Erythroblast (primary cell): Measurements from ENCODE around the gene TAF1L.

Experiments used
- GATA1 ChIP-seq: IDR thresholded peaks from 2 replicates; pipeline ENCODE4 v1.6.1; 2011; ENCODE audit warnings: low read depth, mild to moderate bottlenecking, control low read depth, low read length, moderate library complexity
- POLR2A ChIP-seq: IDR thresholded peaks from 2 replicates; pipeline ENCODE4 v1.6.1; 2011; ENCODE audit warnings: mild to moderate bottlenecking, low read length

- TF ChIP-seq POLR2A = no peak
- no peak for TF ChIP-seq GATA1
Observed at GRCh38 chr9:32677931-32678330, 42.5 kb upstream of the TAF1L start.
